ENCODE data around the gene B4GALT1. TPM values are rescaled to one million over a fixed set of nuclear protein-coding genes. Genes with fewer than 3 reads are reported as not detected.

Gene B4GALT1
- total RNA-seq, 1 donor from 2014 or later = 118 TPM

DNA sequence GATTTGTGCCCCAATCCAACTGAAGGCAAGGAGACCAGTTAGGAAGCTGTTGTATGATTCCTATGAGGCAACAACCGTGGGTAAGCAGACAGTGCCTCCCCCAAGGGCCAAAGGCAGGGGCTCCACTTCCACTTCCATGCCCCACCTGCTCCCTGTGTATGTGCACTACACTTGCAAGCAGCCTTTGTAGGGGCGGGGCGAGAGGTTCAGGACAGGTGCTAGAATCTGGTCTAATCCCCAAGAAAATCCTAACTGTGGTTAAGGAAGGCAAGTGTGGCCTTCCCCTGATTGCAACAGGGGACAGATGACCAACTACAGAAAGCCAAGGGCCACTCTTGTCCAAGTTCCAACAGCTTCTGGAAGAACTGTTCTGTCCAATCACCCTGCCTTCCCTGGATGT, 41.7 kb downstream of the B4GALT1 start:
- Mint-ChIP-seq H3K27ac (peak overlapping the region; percentile 96), H3K27me3 (no peaks in the 10 kb centered on the region), H3K4me1 (peaks cover 89% of the 10 kb centered on the region), H3K4me3 (peak overlapping the region; percentile 74), H3K36me3 (ENCODE audit: low read depth) (peaks cover 86% of the 10 kb centered on the region), H3K9me3 (no peaks in the 10 kb centered on the region)
- ChIA-PET POLR2A (interaction anchor here (1.0 to 10.5 kb wide), 15 partner anchors 8 to 165 kb away, joined by 3 to 365 read pairs (median 7); partner anchors contain the start of genes B4GALT1, NFX1 and SMU1), CTCF (interaction anchor here (0.6 to 3.5 kb wide), 9 partner anchors 8 to 101 kb away, joined by 3 to 26 read pairs (median 7); partner anchors contain the start of gene B4GALT1)
- intact Hi-C loops (cut with micrococcal nuclease) = loop anchor here (1.0 kb wide), 2 partner anchors 42 to 100 kb away; partner anchors contain the start of gene B4GALT1
- ATAC-seq (ENCODE audit: low read depth) (no peak), DNase-seq (no peak)
- TF ChIP-seq, protein P1, sequence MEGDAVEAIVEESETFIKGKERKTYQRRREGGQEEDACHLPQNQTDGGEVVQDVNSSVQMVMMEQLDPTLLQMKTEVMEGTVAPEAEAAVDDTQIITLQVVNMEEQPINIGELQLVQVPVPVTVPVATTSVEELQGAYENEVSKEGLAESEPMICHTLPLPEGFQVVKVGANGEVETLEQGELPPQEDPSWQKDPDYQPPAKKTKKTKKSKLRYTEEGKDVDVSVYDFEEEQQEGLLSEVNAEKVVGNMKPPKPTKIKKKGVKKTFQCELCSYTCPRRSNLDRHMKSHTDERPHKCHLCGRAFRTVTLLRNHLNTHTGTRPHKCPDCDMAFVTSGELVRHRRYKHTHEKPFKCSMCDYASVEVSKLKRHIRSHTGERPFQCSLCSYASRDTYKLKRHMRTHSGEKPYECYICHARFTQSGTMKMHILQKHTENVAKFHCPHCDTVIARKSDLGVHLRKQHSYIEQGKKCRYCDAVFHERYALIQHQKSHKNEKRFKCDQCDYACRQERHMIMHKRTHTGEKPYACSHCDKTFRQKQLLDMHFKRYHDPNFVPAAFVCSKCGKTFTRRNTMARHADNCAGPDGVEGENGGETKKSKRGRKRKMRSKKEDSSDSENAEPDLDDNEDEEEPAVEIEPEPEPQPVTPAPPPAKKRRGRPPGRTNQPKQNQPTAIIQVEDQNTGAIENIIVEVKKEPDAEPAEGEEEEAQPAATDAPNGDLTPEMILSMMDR (IDR thresholded peaks at IDR 0.05) = no peak

DNA sequence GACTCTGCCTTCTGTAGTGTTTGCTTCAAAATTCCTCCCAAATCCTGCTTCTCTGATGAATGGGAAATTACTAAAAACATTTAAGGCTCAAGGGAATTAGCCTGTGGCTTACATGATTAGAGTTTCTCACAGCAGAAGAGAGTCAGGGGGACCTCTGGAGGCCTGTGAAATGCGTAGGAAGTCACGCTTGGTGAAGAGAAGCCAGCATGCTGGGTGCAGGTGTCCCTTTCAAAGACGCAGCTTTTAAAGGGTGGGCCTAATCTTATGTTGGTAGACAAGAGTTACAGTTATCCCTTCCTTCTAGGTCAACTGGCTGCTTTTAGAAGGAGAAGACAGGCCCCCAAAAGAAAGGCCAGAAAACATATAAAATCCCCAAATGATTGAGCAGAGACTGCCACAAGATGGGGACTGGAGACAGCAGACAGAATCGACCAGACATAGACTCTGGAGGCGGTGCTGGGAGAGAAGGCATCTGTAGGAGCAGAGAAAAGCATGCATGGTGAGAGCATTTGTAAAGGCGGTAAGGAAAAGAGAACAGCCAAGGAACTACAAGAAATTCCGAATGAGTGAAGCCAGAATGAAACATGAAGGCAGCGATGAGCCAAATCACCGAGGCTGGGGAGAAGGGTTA, 42.3 kb downstream of the B4GALT1 start:
- POLR2A ChIA-PET = interaction anchor here (0.7 to 10.5 kb wide), 13 partner anchors 8 to 165 kb away, joined by 3 to 365 read pairs (median 8); partner anchors contain the start of genes B4GALT1 and NFX1
- Mint-ChIP-seq H3K4me3 (peak overlapping the region; percentile 74), H3K27ac (peak overlapping the region; percentile 96), H3K9me3 (no peaks in the 10 kb centered on the region), H3K36me3 (ENCODE audit: low read depth) (peaks cover 86% of the 10 kb centered on the region), H3K4me1 (peaks cover 88% of the 10 kb centered on the region), H3K27me3 (no peaks in the 10 kb centered on the region)
- DNase-seq = no peak
- ATAC-seq (ENCODE audit: low read depth) = peak; percentile 72
- TF ChIP-seq, protein P1 (IDR thresholded peaks at IDR 0.05) = no peak
- intact Hi-C loops (cut with micrococcal nuclease) = loop anchor here (1.0 kb wide), 6 partner anchors 9 to 139 kb away; partner anchors contain the start of genes B4GALT1 and BAG1
- CTCF ChIA-PET = interaction anchor here (0.6 to 3.5 kb wide), 11 partner anchors 9 to 101 kb away, joined by 3 to 26 read pairs (median 4); partner anchors contain the start of gene B4GALT1

DNA sequence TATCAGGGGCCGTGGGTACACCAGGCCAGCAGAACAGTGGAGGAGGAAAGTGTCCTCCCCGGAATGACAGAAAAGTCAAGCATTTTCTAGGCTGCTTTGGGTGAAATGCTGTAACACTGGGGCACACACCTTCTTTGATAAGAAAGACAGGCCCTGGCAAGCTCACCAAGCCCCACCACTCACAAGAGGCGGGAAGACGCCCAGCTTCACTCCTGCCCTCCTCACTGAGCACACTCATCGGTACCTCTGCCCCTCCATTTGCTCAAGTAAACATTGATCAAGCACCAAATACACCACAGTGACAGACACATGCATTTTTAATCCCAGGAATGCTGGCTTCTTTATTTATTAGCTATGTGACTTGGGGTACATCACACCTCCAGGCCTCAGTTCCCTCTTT, 43.1 kb downstream of the B4GALT1 start:
- ATAC-seq (ENCODE audit: low read depth) = no peak
- Mint-ChIP-seq H3K4me3 (peak overlapping the region; percentile 74), H3K36me3 (ENCODE audit: low read depth) (peaks cover 85% of the 10 kb centered on the region), H3K4me1 (peaks cover 85% of the 10 kb centered on the region), H3K9me3 (no peaks in the 10 kb centered on the region), H3K27me3 (no peaks in the 10 kb centered on the region), H3K27ac (peak overlapping the region; percentile 96)
- CTCF ChIA-PET = interaction anchor here (0.6 to 3.5 kb wide), 7 partner anchors 12 to 102 kb away, joined by 3 to 26 read pairs (median 7); partner anchors contain the start of gene B4GALT1
- TF ChIP-seq, protein P1 (IDR thresholded peaks at IDR 0.05) = no peak
- no peak for DNase-seq
- intact Hi-C loops (cut with micrococcal nuclease) = loop anchor here (1.0 kb wide), 4 partner anchors 8 to 140 kb away; partner anchors contain the start of gene BAG1
- POLR2A ChIA-PET = interaction anchor here (0.6 to 10.5 kb wide), 11 partner anchors 7 to 130 kb away, joined by 3 to 365 read pairs (median 8); partner anchors contain the start of gene B4GALT1

DNA sequence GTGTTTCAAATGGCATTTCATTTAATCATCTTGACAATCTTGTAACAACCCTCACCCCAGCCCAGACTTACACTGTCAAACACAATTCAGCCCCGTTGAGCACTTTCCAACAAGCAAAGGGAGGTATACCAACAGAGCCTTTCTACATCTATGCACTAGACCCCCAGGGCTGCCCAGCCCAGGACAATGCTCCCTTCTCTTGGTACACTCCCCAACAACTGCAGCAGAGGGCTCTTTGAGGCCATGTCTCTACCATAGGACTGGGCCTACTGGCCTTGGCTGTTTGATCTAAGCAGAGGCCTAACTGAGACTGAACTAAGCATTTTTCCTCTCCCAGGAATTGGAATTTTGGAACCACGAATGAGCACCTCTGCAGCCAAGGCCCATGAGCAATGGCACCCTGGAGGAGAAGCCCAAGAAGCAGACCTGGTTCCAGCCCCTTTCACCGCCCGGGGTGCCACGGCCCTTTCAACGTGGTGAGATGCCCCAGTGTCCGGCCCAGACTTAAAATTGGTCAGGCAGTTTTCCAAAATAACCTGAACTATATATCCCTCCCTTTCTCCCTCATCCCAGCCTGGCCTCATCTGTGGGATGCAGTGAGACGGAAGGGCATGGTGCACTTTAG, 43.6 kb downstream of the B4GALT1 start:
- peaks cover 82% of the 10 kb centered on the region for H3K4me1 Mint-ChIP-seq
- H3K27me3 Mint-ChIP-seq = no peaks in the 10 kb centered on the region
- peaks cover 85% of the 10 kb centered on the region for H3K36me3 Mint-ChIP-seq (ENCODE audit: low read depth)
- intact Hi-C loops (cut with micrococcal nuclease) = loop anchor here (1.0 kb wide), 4 partner anchors 7 to 141 kb away; partner anchors contain the start of gene BAG1
- peak overlapping the region; percentile 12 for H3K4me3 Mint-ChIP-seq
- H3K9me3 Mint-ChIP-seq = no peaks in the 10 kb centered on the region
- peak overlapping the region; percentile 96 for H3K27ac Mint-ChIP-seq
- TF ChIP-seq, protein P1 (IDR thresholded peaks at IDR 0.05) = no peak
- ATAC-seq (ENCODE audit: low read depth) (no peak), DNase-seq (no peak)
- CTCF ChIA-PET = interaction anchor here (1.2 to 3.5 kb wide), 4 partner anchors 14 to 103 kb away, joined by 3 to 26 read pairs (median 8); no protein-coding TSS in a partner anchor
- POLR2A ChIA-PET = interaction anchor here (0.6 to 10.5 kb wide), 10 partner anchors 14 to 130 kb away, joined by 3 to 365 read pairs (median 8); partner anchors contain the start of gene B4GALT1

Data from activated B cell treated with CpG ODN at 0.5 μM for 24 hours (primary cell).